Activated CD8-positive, alpha-beta memory T cell treated with anti-CD3 and anti-CD28 coated beads, Interleukin-2, amount 50 U/mL, for 4 hours (primary cell): ENCODE measurements around the gene ZNF491.
A peak's percentile ranks its signal among the peaks of the same experiment; 100 is the strongest.
"Not testable (repeated sequence)": the region's sequence is repeated elsewhere in the genome, so short reads cannot be mapped to it uniquely, and the experiment has no call there.

ENCODE experiments used
- DNase-seq: peaks from one replicate; pipeline ENCODE4 v3.0.0-alpha.2; 2020

Gene ZNF491

GRCh38 chr19:11798391-11799330 lies at the start of gene ZNF491:
Gene ZNF491, plus strand, starts transcription at chr19:11798523. Its CDS starts 7,431 bp downstream, at chr19:11805954.
- DNase-seq, result peak; percentile 85

- no peak for DNase-seq
Measured at GRCh38 chr19:11749751-11750150, 48.6 kb upstream of the ZNF491 start.

- no peak for DNase-seq
Measured at GRCh38 chr19:11752244-11752736, 46.0 kb upstream of the ZNF491 start.

DNA sequence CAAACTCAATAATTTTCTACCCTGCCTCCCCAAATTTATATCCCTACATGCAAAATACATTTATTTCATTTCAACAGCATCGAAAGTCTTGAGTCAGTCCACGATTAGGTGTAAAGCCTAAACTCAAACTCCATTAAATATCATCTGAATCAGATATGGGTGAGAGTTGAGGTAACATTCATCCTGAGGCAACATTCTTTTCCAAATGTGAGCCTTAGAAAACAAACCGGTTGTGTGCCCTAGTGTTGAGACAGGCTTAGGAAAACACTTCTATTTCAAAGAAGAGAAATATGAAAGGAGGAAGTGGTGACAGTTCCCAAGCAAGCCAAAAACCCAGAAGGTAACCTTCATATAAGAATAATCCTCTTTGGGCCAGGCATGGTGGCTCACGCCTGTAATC lies 43.7 kb upstream of the ZNF491 start:
- no peak for DNase-seq

- DNase-seq, result no peak
Measured at GRCh38 chr19:11756965-11757364, 41.4 kb upstream of the ZNF491 start.

DNA sequence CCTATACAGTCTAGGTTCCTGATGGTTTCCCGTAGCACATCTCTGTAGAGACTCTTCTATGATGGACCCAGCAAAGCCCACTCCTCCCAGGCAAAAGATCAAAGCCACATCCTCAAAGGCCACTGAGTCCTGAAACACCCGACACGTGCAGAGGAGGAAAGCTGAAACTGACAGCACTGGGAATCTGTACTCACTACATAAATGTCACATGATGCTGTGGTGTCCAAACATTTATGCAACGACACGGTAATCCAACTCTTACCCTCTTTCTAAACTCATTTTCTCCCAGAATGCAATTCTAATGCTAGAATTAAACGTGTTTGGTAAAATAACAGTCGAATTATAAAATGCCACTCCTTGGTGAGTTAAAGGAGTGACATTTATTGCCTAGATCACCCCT lies 38.5 kb upstream of the ZNF491 start:
- DNase-seq, result no peak

DNA sequence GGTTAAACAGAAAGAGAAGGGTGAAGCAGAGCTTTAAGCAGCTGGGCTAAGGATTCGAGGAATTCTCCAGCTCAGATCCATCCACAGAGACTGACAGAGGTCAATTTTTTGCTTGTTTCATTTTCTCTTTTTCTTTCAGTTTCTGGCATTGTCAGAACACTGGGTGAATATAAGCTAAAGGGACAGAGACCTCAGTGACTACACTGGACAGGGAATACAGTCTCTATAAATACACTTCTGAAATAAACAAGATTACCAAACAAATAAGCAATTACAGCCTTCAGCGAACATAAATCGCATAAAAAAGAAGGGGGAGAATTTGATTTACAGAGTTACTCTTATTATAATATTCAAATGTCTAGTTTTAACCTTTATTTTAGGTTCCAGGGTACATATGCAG lies 35.2 kb upstream of the ZNF491 start:
- DNase-seq, result no peak

- no peak for DNase-seq
Measured at GRCh38 chr19:11763611-11764010, 34.7 kb upstream of the ZNF491 start.

- DNase-seq, result peak; percentile 92
Measured at GRCh38 chr19:11766597-11767591, 31.4 kb upstream of the ZNF491 start, which contains the start of gene ZNF441. Gene ZNF441, plus strand, starts transcription at chr19:11767000. Its CDS starts 194 bp downstream, at chr19:11767194.

- DNase-seq, result peak; percentile 19
Measured at GRCh38 chr19:11767633-11768133, 30.6 kb upstream of the ZNF491 start.

DNA sequence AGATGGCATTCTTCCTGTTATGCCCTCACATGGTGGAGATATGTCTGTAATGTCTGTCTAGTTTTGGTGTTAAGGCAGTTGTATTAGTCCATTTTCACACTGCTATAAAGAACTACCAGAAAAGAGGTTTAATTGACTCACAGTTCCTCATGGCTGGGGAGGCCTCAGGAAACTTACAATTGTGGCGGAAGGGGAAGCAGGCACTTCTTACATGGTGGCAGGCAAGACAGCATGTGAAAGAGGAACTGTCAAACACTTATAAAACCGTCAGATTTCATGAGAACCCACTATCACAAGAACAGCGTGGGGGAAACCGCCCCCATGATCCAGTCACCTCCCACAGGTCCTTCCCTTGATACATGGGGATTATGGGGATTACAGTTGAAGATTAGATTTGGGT lies 28.3 kb upstream of the ZNF491 start:
- DNase-seq, result no peak

GRCh38 chr19:11771520-11771919 lies 26.8 kb upstream of the ZNF491 start:
- DNase-seq, result not testable (repeated sequence)

GRCh38 chr19:11776669-11777068 lies 21.7 kb upstream of the ZNF491 start:
- DNase-seq, result not testable (repeated sequence)

DNA sequence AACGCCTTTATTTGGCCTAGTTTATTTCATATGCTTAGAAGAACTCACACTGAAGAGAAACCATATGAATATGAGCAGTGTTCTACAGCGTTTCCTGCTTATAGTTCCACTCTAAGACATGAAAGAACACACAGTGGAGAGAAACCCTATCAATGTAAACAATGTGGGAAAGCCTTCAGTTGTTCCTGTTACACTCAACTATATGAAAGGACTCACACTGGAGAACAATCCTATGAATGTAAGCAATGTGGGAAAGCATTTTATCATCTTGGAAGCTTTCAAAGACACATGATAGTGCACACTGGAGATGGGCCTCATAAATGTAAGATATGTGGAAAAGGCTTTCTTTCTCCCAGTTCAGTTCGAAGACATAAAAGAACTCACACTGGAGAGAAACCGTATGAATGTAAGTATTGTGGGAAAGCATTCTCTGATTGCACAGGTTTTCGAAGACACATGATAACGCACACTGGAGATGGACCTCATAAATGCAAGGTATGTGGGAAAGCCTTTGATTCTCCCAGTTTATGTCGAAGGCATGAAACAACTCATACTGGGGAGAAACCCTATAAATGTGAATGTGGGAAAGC lies 17.8 kb upstream of the ZNF491 start:
- no peak for DNase-seq

DNA sequence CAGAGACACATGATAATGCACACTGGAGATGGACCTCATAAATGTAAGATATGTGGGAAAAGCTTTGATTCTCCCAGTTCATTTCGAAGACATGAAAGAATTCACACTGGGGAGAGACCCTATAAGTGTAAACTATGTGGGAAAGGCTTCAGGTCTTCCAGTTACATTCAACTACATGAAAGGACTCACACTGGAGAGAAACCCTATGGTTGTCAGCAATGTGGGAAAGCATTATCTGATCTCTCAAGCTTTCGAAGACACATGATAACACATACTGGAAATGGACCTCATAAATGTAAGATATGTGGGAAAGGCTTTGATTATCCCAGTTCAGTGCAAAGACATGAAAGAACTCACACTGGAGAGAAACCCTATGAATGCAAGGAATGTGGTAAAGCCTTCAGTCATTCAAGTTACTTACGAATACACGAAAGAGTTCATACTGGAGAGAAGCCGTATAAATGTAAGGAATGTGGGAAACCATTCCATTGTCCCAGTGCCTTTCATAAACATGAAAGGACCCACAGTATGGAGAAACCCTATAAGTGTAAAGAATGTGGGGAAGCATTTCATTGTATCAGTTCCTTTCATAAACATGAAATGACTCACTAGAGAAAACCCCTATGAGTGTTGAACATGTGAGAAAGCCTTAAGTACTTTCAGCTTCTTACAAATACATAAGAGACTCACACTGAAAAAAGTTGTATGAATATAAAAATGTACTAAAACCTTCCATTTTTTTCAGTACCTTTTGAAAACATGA lies 16.8 kb upstream of the ZNF491 start:
- DNase-seq, result no peak

GRCh38 chr19:11783767-11784166 lies 14.6 kb upstream of the ZNF491 start:
- DNase-seq, result no peak

DNA sequence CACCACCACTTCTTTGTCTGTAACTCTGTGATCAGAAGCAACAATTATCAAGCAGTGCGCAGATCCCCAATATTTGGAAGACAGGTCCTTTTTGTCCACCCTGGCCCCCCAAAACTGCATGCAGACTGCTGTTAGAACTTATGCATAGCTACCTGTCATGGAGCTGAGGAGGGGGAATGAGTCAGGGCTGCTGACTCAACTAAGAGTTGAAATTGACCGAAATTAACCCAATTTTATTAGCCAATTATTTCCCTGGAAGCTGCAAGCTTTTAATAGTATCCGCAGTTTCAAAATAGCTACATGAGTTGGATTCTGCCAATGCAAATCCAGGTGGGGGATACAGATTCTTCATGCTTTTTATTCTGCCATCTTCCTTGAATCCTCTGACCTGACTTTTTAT lies 14.0 kb upstream of the ZNF491 start:
- no peak for DNase-seq

DNA sequence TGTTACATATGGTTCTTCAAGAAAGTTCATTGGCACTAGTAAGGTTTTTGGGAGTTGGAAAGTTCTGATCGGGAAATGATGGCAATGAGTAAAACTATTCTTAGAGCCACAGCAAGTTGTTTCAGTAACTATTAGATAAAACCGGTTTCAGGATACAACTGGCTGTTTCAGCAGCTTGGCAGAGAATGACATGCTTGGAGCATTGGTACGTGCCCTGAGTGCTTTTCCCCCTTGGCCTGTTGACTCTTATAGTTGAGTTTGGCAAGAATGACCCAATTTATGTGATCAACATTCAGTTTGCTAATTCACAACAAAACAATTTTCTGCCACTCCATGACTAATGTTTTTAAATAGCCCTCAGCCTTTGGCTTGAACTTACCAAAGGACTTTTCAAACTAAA lies 10.8 kb upstream of the ZNF491 start:
- no peak for DNase-seq

DNA sequence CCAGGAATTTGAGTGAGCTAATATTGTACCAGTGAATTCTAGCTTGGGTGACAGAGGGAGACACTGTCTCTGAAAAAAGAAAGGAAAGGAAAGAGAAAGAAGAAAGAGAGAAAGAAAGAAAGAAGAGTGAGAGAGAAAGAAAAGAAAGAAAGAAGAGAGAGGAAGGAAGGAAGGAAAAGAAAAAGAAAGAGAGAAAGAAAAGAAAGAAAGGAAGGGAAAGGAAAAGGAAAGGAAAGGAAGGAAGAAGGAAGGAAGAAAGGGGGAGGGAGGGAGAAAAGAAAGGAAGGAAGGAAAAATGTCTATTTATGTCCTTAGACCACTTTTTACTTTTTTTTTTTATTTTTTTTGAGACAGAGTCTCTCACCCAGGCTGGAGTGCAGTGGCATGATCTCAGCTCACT lies 5.4 kb upstream of the ZNF491 start:
- DNase-seq, result no peak

GRCh38 chr19:11797491-11797890 lies 832 bp upstream of the ZNF491 start:
- DNase-seq, result peak; percentile 74

DNA sequence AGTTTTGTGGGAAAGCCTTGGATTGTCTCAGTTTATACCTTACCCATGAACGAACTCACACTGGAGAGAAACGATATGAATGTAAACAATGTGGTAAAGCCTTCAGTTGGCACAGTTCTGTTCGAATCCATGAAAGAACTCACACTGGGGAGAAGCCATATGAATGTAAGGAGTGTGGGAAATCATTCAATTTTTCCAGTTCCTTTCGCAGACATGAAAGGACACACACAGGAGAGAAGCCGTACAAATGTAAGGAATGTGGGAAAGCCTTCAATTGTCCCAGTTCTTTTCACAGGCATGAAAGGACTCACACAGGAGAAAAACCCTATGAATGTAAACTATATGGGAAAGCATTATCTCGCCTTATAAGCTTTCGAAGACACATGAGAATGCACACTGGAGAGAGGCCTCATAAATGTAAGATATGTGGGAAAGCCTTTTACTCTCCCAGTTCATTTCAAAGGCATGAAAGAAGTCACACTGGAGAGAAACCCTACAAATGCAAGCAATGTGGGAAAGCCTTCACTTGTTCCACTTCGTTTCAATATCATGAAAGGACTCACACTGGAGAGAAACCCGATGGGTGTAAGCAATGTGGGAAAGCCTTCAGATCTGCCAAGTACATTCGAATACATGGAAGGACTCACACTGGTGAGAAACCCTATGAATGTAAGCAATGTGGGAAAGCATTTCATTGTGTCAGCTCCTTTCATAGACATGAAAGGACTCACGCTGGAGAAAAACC lies 8.2 kb downstream of the ZNF491 start:
- DNase-seq, result no peak
